ENCODE measurements around the gene NDUFS1.
"Not testable (repeated sequence)": the region's sequence is repeated elsewhere in the genome, so short reads cannot be mapped to it uniquely, and the experiment has no call there.

The NDUFS1 gene

GRCh38 chr2:206190111-206190510 is 30.9 kb upstream of the NDUFS1 start:
- no peak for TF ChIP-seq CTCF (IDR thresholded peaks at IDR 0.05)
- no peaks in the 10 kb centered on the region for H3K9me3 ChIP-seq
- H3K27ac ChIP-seq, result no peak overlapping the region
- intact Hi-C loops (cut with DNase I; ENCODE audit: low total_unique reads), result no loop called here
- DNase-seq, result no peak
- H3K4me3 ChIP-seq, result no peak overlapping the region
- no peaks in the 10 kb centered on the region for H3K36me3 ChIP-seq
- H3K4me1 ChIP-seq, result no peaks in the 10 kb centered on the region
- H3K27me3 ChIP-seq, result no peaks in the 10 kb centered on the region

- no peaks in the 10 kb centered on the region for H3K27me3 ChIP-seq
- H3K4me1 ChIP-seq, result no peaks in the 10 kb centered on the region
- no peak for DNase-seq
- intact Hi-C loops (cut with DNase I; ENCODE audit: low total_unique reads), result no loop called here
- no peaks in the 10 kb centered on the region for H3K9me3 ChIP-seq
- no peaks in the 10 kb centered on the region for H3K36me3 ChIP-seq
- no peak overlapping the region for H3K27ac ChIP-seq
- no peak for TF ChIP-seq CTCF (IDR thresholded peaks at IDR 0.05)
- H3K4me3 ChIP-seq, result no peak overlapping the region
These were observed 30.4 kb upstream of the NDUFS1 start for GRCh38 chr2:206189691-206190090.

GRCh38 chr2:206181526-206181925 is 22.3 kb upstream of the NDUFS1 start:
- H3K4me1 ChIP-seq; H3K36me3 ChIP-seq; H3K9me3 ChIP-seq; H3K27ac ChIP-seq; DNase-seq; H3K27me3 ChIP-seq; H3K4me3 ChIP-seq; intact Hi-C loops (cut with DNase I; ENCODE audit: low total_unique reads): not testable (repeated sequence)

GRCh38 chr2:206176901-206177300 is 17.7 kb upstream of the NDUFS1 start:
- intact Hi-C loops (cut with DNase I; ENCODE audit: low total_unique reads), result no loop called here
- DNase-seq, result no peak
- TF ChIP-seq CTCF (IDR thresholded peaks at IDR 0.05), result no peak

GRCh38 chr2:206176121-206176520 is 16.9 kb upstream of the NDUFS1 start:
- Histone ChIP-seq H3K4me1 (no peaks in the 10 kb centered on the region), H3K27ac (no peak overlapping the region), H3K36me3 (no peaks in the 10 kb centered on the region), H3K4me3 (no peak overlapping the region), H3K9me3 (no peaks in the 10 kb centered on the region), H3K27me3 (no peaks in the 10 kb centered on the region)
- intact Hi-C loops (cut with DNase I; ENCODE audit: low total_unique reads), result no loop called here
- DNase-seq, result no peak
- TF ChIP-seq CTCF (IDR thresholded peaks at IDR 0.05), result no peak

More at GRCh38 chr2:206176901-206177300, 17.7 kb upstream of the NDUFS1 start:
- Histone ChIP-seq H3K36me3 (no peaks in the 10 kb centered on the region), H3K4me1 (no peaks in the 10 kb centered on the region), H3K27me3 (no peaks in the 10 kb centered on the region), H3K27ac (no peak overlapping the region), H3K4me3 (no peak overlapping the region), H3K9me3 (no peaks in the 10 kb centered on the region)

GRCh38 chr2:206173147-206173546 is 13.9 kb upstream of the NDUFS1 start:
- Histone ChIP-seq H3K27ac (no peak overlapping the region), H3K27me3 (no peaks in the 10 kb centered on the region), H3K36me3 (peaks cover under 1 to 7% (median 5%) of the 10 kb centered on the region in 3 donors), H3K9me3 (no peaks in the 10 kb centered on the region), H3K4me1 (no peaks in the 10 kb centered on the region), H3K4me3 (no peak overlapping the region)
- no peak for TF ChIP-seq CTCF (IDR thresholded peaks at IDR 0.05)
- no peak for DNase-seq
- intact Hi-C loops (cut with DNase I; ENCODE audit: low total_unique reads), result no loop called here

GRCh38 chr2:206171624-206172397 is 12.6 kb upstream of the NDUFS1 start:
- H3K27me3 ChIP-seq; intact Hi-C loops (cut with DNase I; ENCODE audit: low total_unique reads); H3K9me3 ChIP-seq; DNase-seq; H3K27ac ChIP-seq; H3K4me3 ChIP-seq; H3K4me1 ChIP-seq: not testable (repeated sequence)
- H3K36me3 ChIP-seq, result peaks cover 10 to 14% (median 10%) of the 10 kb centered on the region in 3 donors

- H3K27ac ChIP-seq; intact Hi-C loops (cut with DNase I; ENCODE audit: low total_unique reads); H3K4me3 ChIP-seq; H3K4me1 ChIP-seq; H3K27me3 ChIP-seq; DNase-seq; H3K9me3 ChIP-seq: not testable (repeated sequence)
- H3K36me3 ChIP-seq, result peaks cover 10 to 21% (median 16%) of the 10 kb centered on the region in 3 donors
These were observed 9.0 kb upstream of the NDUFS1 start for GRCh38 chr2:206168230-206168629.

All from tibial artery (tissue), 4 donors.